ENCODE data around the gene SLC12A3.

- TF ChIP-seq CTCF (IDR thresholded peaks at IDR 0.05; ENCODE audit: low read depth, low read length) = no peak
- TF ChIP-seq EZH2phosphoT487 (IDR thresholded peaks at IDR 0.05; ENCODE audit: low read depth) = no peak
Measured at GRCh38 chr16:56950051-56950450, 85.0 kb downstream of the SLC12A3 start.
